Omental fat pad (tissue), 4 donors: ENCODE measurements around the gene SORCS1. TPM values are rescaled to one million over a fixed set of nuclear protein-coding genes. Genes with fewer than 3 reads are reported as not detected.

Source experiments
- ATAC-seq: fragments of 150-250 bp; one replicate; pipeline ENCODE4 v1.9.1; 2016; ENCODE audit warnings: mild to moderate bottlenecking, moderate library complexity; ENCODE audit not compliant: low FRiP score
- DNase-seq: peaks from one replicate; pipeline ENCODE4 v3.0.0-alpha.2; 2019; ENCODE audit warnings: low spot score
- total RNA-seq, 4 donors: library from RNA; depleted of rRNA; stranded (reverse); fragments of >200 nt; gene quantifications; one replicate each; pipeline ENCODE4 v1.1.0, GENCODE V29; 2016
- TF ChIP-seq, protein P1 (sequence below), 3 donors: fragments of 450-650 bp; IDR thresholded peaks; one replicate each; pipeline ENCODE4 v1.5.1; 2016 to 2017; ENCODE audit warnings: antibody characterized with exemption in 3 of 3, mild to moderate bottlenecking in 3 of 3, moderate library complexity in 2 of 3

Gene SORCS1
- total RNA-seq, 4 donors from 2014 or later: 0.09 to 1.3 (median 0.37) TPM

DNA sequence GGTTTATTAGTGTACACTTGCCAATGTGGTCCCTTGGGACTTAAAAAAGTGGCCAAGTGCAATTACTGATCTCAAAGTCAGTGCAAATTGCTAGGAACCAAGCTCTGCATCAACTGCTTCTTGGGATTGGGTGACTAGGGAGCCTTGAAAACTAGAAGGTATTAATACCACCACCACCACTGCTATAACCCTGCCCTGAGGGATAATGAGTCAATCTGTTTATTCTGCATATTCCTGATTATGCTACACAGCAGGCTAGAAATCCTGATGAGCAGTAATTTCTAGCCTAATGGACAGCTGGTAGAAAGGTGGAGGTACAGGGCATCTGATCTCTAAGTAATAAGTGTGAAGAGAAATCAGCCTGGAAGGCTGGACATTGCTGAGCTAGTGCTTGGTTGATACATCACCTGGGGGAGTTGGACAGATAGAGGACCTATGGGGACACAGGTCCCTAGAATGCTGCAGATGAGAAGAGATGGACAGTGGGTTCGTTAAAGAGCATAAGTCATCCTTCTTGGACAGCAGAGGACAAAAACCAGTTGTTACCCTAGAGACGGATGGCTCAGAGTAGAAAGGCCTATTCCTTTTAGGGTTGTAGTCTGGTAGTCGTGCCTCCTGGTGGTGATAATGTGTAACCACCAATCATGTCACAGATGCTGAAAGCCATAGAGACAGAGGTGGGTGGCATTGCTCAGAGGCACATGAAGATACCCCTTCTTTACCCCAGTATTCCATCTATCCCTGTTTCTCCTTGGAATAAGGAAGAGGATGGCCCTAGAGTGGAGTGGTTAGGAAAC lies 554.8 kb downstream of the SORCS1 start:
- ATAC-seq: no peak
- no peak for DNase-seq

DNA sequence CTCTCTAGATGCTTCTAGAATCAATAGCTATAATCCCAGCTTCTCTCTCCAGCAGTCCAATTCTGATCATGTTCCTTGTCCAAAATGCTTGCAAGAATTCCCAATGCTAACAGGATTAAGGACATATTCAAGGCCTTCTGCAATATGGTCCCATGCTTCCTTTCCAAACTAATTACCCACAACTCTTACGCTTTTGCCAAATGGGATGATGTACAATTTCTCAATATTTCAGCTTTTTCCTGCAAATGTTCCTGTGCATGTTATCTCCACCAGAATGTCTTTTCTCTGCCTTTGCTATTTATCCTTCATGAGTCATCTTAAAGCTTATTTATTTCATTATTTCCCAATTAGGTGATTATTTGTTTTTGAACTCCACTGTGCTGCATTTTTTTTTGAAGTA lies 556.4 kb downstream of the SORCS1 start:
- ATAC-seq (no peak), DNase-seq (no peak)
- TF ChIP-seq, protein P1, sequence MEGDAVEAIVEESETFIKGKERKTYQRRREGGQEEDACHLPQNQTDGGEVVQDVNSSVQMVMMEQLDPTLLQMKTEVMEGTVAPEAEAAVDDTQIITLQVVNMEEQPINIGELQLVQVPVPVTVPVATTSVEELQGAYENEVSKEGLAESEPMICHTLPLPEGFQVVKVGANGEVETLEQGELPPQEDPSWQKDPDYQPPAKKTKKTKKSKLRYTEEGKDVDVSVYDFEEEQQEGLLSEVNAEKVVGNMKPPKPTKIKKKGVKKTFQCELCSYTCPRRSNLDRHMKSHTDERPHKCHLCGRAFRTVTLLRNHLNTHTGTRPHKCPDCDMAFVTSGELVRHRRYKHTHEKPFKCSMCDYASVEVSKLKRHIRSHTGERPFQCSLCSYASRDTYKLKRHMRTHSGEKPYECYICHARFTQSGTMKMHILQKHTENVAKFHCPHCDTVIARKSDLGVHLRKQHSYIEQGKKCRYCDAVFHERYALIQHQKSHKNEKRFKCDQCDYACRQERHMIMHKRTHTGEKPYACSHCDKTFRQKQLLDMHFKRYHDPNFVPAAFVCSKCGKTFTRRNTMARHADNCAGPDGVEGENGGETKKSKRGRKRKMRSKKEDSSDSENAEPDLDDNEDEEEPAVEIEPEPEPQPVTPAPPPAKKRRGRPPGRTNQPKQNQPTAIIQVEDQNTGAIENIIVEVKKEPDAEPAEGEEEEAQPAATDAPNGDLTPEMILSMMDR (IDR thresholded peaks at IDR 0.05): no peak

More for the DNA sequence above, 554.8 kb downstream of the SORCS1 start:
- TF ChIP-seq, protein P1 (IDR thresholded peaks at IDR 0.05): no peak

DNA sequence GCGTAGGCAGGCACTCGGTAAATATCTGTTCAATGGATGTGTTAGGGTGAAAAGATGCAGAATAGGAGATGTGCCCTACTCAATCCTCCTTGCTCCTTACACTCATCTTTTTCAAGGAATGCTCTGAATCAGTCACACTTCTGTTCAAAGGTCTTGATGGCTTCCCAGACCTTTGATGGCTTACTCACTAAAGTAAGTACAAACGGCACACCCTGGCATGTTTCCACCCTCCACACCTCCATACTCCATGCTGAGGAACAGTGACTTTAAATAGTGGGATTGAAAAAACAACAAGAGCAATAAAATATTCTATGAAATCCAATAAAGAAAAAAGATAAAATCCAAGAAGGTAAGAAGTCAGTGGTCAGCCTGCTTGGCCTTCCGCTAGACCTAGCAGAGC lies 569.2 kb downstream of the SORCS1 start:
- ATAC-seq: no peak
- no peak for DNase-seq
- TF ChIP-seq, protein P1 (IDR thresholded peaks at IDR 0.05): no peak

DNA sequence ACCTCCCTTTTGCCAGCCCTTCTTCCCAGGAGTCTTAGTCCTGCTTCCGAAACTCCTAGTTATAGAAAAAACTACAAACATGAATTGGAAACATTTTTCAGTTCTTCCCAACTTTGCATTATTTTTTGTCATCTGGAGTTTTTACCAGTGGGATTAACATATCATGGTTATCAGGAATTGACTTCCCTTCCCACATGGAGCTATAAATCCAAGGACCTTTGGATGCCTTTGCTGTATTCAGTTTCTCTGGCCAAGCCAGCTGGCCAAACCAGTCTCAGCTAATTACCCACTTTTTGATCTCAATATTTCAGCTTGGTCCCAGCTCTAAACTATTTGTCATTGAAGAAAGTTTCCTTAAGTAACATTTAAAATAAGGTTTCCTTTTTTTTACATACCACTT lies 570.6 kb downstream of the SORCS1 start:
- no peak for DNase-seq
- TF ChIP-seq, protein P1 (IDR thresholded peaks at IDR 0.05): no peak
- ATAC-seq: no peak

DNA sequence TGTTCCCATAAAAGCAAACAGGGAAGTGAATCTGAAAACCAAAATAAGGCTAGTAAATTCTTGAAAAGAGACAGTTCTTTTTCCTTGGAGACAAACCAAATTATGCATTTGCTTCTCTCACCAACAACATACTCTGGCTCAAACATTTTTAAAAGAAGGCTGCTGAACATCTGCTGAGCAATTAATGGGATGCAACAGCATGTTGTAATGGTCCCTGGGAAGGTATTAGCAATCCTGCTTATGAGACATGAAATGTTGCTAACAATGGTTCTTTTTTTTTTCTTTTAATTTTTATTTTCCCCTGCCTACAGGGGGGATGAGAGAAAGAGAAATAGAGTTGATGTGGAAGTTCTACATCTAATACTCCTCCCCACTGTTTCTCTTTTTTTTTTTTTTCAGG lies 572.1 kb downstream of the SORCS1 start:
- ATAC-seq (no peak), DNase-seq (no peak)
- TF ChIP-seq, protein P1 (IDR thresholded peaks at IDR 0.05): no peak

DNA sequence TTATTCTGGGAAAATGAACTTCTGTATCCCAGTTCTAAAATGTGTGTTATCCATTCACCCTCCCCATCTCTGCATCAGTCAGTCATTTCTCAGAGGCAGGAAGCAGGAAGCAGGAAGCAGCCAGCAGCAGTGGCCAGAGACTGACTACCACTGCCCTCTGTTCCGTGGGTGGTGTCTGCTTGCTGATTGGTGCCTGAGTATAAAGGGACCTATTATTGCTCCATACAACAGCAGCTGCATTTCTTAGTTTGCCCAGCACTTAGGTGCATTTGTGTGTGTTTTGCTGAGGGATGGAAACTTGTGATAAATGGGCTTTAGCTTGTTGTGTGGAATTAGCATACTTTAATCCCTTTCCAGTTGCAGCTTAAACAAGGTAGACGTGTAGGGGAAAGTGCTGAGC lies 582.2 kb downstream of the SORCS1 start:
- no peak for DNase-seq
- TF ChIP-seq, protein P1 (IDR thresholded peaks at IDR 0.05): no peak
- no peak for ATAC-seq

DNA sequence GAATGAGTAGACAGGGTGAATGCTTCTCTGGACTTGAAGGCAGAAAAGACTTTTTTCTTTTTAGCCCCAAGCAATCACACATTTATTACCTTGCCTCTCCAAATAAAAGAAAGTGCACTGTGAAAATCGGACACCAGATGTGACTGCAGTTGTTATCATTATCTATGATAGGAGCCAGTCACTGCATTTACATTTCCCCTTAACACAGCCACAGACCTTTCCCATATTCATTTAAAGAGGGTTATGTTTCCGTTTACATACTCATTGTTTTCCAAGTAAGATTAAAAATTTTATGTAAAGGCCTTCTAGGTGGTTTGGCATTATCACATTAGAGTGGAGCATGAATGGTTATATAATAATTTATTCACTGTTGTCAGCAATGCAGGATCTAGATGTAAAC lies 586.8 kb downstream of the SORCS1 start:
- TF ChIP-seq, protein P1 (IDR thresholded peaks at IDR 0.05): no peak
- DNase-seq: no peak
- ATAC-seq: no peak
